Forelimb muscle (tissue), 1 donor: ENCODE results near the gene IGF1. TPM values are rescaled to one million over a fixed set of nuclear protein-coding genes. Genes with fewer than 3 reads are reported as not detected.
"Not testable (repeated sequence)": the region's sequence is repeated elsewhere in the genome, so short reads cannot be mapped to it uniquely, and the experiment has no call there.

Experiments
- DNase-seq: peaks from one replicate; pipeline ENCODE4 v3.0.0-alpha.2; 2013; ENCODE audit warnings: low read depth
- polyA plus RNA-seq: library from polyadenylated mRNA; unstranded; fragments of 120-200 nt; gene quantifications from one replicate; pipeline ENCODE4 v1.2.1, GENCODE V29; 2013; ENCODE audit not compliant: insufficient read length

IGF1 gene
- polyA plus RNA-seq, 1 donor, result 33.4 TPM

DNA sequence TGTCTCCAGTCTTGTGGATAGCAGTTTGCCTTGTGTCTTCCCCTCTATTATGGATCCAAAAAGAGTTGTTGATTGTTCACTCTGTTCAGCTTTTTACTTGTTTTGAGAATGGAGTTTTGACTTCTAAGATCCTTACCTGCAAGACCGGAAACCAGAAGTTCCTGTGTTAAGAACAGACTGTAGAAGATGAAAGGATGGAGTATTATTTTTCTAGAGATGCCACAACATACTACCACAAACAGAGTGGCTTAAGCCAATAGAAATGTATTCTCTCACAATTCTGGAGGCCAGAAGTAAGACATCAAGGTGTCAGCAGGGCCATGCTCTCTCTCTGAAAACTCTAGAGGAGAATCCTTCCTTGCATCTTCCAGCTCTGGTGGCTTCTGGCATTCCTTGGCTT lies 95.0 kb downstream of the IGF1 start:
- no peak for DNase-seq

DNA sequence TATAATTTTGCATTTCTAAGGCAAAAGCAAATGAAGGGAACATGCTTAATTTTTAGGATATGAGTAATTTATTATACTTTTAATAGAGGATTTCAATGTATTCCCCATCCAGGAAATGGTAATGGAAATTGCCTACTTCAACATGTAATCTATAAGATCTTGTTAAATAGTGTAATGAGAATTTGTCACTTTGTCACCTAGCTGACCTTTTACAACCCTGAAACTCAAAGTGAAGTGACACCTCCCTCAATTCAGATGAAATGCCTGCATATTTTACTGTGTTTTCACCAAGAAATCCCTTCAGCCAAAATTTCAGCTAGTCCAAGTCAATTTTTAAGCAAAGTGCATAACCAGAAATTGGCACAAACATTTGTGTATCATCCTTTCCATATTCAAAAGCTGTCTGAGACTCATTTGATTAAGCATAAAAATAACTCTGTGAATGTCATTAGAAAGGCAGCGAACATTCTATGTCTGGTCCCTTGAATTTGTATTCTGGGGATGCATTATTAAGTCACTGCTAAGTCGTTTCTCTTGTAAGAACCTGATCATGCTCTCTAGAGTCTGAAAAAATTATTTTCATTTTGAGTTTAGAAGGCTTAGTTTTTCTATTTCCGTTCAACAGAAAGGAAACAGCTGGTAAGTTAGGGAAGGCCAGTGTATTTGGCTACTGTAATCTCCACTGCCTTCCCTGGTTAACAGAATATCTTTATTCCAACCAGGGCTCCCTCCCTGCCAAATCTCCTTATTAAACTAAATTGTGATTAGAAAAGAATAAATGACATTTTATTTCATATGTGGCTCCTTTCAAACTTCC lies 100.8 kb downstream of the IGF1 start:
- DNase-seq, result no peak

DNA sequence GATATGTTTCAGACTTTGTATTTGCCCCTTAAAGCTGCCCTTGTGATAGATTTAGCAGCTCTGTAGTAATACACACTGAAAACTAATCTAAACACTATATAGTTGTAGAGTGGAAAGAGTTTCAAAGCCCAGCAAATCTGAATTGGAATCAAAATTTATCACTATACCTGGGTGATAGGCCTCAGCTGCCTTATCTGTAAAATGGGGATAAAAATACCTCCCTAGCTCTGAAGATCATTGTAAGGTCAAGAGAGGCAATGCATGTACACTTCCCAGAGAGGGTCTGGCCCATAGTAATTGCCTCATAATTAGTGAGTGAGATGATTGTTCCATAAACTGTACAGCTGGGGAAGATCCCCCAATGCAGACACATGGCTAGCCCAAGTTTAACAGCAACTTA lies 103.6 kb downstream of the IGF1 start:
- no peak for DNase-seq

DNA sequence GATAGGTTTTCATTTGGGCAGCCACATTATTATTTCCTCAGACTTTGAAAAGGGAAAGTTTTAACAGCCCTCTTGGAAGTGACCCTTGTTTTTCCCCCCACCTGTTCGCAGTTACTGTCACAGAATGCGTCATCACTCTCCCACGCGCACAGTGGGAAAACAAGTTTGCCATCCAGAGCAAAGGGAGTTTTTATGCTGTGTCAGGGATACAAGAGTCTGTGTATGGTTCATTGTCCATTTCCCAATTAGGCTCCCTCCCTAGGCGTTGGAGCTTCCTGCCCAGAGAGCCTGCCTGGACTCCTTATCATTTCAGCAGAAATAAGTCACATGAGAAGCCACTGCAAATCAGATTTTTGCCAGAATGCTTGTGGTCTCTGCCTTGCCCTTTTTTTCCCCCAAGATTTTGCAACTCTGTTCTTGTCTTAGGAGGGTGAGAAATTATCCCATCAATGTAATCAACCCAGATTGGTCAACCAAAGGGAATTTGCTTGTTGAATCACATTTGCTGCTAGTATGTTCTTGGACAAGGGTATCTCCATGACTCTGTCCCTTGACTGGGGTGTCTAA lies 104.1 kb downstream of the IGF1 start:
- DNase-seq, result no peak

DNA sequence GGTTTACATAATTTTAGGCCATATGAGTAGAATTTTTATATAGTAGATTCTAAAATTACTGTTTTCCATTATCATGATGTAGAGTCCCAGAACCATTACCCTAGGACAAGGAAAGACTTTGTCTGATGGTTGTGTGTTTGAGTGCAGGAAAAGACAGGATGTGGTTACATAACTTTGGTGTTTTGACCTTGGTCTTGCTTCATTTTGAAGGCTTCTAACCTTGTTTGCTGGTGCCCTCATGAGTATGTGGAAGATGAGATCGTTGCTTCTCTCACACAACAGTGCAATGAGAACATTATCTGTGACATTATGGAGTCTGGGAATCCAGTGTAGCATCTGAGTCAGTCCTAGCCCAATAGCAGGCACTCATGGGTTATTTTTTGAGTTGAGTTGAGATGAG lies 106.2 kb downstream of the IGF1 start:
- DNase-seq, result no peak

DNA sequence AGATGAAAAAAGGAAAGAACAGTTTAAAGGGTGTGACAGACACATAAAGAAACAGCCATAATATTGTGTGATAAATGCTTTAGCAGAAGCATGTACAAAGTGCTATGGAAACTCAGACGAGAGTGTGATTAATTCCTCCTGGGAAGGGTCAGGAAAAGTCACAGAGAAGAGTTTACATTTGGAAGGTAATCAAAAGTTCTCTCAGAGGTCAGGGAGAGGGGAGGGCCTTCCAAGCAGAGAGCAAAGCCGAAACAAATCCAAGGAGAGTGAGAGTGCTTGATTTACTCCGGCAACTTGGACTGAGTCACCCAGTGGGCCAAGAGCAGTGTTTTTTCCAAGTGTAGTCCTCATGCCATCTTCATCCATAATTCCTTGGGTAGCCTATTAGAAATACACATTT lies 108.3 kb downstream of the IGF1 start:
- no peak for DNase-seq

DNA sequence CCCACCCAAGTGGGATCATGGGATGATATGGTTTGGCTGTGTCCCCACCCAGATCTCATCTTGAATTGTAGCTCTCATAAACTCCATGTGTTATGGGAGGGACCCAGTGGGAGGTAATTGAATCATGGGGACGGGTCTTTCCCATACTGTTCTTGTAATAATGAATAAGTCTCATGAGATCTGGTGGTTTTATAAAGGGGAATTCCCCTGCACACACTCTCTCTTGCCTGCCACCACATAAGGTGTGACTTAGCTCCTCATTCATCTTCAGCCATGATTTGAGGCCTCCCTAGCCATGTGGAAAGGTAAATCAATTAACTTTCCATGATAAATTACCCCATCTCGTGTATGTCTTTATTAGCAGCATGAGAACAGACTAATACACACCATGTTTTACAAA lies 109.2 kb downstream of the IGF1 start:
- no peak for DNase-seq

DNA sequence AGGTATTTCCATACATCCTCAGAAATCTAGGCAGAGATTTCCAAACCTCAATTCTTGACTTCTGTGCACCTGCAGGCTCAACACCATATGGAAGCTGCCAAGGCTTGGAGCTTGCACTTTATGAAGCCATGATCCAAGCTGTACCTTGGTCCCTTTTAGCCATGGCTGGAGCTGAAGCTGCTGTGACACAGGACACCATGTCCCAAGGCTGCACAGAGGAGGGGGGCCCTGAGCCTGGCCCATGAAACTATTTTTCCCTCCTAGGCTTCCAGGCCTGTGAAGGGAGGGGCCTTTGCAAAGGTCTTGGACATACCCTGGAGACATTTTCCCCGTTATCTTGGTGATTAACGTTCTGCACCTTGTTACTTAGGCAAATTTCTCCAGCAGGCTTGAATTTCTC lies 110.5 kb downstream of the IGF1 start:
- no peak for DNase-seq

DNA sequence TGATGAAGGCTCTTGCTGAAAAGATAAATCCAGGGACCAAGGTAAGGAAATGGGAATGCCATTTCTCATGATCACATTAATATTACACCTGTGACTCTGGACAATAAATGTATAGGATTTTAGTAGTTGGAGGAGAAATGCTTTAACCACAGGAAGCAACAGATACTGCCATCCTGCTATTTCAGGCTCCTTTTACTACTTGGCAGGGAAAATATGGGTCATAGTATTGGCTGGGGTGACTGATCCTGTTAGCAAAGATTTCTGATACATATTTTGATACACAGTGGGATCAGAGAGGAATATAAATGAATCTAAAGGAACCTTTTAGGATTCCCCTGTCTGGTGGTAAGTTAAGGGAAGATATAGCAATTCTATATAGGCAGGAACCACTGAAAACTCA lies 115.0 kb downstream of the IGF1 start:
- DNase-seq, result no peak

DNA sequence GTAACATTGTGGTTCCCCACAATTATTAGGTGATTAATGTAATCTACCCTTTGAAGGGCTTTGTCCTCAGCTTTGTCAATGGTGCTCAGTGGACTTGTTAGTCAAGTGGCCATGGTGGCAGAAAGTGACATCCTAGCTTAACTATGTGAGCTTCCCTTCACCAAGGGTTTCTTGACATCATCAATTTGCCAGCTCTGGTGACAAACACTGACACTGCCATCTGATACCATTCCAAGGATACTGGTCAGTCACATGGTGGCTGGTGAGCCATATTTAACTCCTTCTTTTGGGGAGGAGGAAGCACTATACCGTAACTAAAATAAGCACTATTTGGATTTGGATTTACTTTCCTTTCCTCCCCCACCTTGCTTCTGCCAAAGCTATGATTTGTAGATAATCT lies 115.7 kb downstream of the IGF1 start:
- DNase-seq, result no peak

DNA sequence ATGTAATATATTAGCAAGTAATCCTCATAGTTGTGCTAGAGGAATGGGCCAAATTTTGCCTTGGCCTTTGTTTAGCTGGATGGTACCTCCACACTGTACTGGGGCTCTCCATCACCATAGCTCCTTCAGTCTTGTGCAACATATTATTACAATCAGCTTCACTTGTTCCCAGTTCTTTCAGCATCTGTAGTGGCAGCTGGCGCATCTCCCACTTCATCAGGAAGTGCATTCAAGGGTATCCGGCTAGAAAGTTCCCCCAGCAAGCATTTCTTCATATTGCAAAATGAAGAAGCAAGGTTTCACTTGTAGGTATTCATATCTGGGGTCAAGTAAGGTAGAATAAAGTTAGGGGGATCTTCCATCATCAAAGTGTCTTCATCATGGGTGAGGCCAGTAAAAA lies 123.7 kb downstream of the IGF1 start:
- no peak for DNase-seq

DNA sequence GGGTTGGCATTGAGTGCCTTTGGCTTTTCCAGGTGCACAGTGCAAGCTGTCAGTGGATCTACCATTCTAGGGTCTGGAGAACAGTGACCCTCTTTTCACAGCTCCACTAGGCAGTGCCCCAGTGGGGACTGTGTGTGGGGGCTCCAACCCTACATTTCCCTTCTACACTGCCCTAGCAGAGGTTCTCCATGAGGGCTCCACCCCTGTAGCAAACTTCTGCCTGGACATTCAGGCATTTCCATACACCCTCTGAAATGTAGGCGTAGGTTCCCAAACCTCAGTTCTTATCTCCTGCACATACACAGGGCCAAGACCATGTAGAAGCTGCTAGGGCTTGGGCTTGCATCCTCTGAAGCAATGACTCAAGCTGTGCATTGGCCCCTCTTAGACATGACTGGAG lies 126.1 kb downstream of the IGF1 start:
- not testable (repeated sequence) for DNase-seq

DNA sequence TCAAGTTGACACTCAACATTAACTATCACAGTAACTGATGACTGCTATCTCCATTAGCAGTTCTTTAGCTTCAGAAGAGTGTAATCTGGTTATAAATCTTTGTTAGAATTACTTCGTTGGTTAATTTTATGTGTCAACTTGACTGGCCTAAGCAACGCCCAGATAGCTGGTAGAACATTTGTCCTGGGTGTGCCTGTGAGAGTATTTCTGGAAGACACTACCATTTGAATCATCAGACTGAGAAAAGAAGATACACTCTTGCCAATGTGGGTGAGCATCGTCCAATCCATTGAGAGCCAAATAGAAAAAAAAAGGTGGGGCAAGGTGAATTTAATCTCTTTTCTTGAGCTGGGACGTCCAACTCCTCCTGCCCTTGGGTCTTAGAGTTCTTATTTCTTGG lies 129.0 kb downstream of the IGF1 start:
- DNase-seq, result no peak

DNA sequence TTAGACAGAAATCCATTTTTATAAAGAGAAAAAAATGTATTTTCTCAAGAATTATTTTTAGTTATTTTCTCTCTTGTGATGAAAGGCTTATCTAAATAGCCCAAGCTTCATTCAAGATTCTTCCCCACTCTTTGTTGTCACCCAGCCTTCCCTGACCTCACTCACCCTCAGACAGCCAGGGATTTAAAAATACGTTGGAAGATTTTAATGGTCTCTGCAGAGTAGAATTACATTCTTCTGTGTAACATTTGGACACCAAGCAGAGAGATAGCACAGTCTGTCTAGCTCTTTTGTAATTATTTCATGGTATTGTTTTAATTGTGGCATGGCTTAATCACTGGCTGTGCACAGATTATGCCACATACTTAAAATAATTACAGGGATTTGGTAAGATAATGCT lies 130.3 kb downstream of the IGF1 start:
- no peak for DNase-seq

DNA sequence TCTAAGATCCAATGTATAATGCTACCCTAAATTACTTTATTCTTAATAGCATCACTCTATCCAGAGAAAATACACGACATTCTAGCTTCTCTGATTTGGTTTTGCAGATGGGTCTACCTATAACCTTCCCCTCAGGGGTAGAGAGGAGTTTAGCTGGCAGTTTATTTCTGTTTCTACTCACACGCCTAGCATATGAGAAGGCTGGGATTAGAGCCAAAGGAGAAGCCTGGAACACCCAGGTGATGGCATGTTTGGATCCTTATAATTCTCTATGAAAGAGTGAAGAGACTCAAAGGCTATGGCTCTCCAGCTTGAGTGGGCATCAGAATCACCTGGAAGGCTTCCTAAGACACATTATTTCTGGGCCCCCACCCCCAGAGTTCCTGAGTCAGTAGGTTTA lies 131.3 kb downstream of the IGF1 start:
- no peak for DNase-seq

DNA sequence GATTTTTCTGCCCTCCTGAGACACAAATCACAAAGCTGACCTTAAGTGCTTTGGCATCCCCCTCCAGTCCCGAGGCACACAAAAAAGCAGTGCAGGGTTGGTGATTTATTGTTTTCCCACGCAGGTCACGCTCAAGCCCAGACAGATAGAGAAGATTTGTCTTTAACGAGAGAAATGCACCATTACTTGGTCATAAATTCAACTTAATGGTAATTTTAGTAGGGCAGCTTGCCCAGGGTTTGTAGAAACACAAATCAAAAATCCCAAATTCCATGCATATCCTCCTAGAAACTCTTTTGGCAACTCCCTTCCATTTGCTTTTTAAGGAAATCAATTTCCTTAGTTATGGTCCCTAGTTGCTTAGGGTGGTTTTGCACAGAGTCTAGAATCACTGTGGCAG lies 132.6 kb downstream of the IGF1 start:
- DNase-seq, result no peak
